Ammon's horn (tissue), 1 donor: Measurements from ENCODE around the gene SZRD1.
"Not testable (repeated sequence)": the region's sequence is repeated elsewhere in the genome, so short reads cannot be mapped to it uniquely, and the experiment has no call there.

Experiments
- DNase-seq: peaks from one replicate; pipeline ENCODE4 v3.0.0-alpha.2; 2016; ENCODE audit warnings: low spot score

SZRD1 gene, protein sequence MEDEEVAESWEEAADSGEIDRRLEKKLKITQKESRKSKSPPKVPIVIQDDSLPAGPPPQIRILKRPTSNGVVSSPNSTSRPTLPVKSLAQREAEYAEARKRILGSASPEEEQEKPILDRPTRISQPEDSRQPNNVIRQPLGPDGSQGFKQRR

DNA sequence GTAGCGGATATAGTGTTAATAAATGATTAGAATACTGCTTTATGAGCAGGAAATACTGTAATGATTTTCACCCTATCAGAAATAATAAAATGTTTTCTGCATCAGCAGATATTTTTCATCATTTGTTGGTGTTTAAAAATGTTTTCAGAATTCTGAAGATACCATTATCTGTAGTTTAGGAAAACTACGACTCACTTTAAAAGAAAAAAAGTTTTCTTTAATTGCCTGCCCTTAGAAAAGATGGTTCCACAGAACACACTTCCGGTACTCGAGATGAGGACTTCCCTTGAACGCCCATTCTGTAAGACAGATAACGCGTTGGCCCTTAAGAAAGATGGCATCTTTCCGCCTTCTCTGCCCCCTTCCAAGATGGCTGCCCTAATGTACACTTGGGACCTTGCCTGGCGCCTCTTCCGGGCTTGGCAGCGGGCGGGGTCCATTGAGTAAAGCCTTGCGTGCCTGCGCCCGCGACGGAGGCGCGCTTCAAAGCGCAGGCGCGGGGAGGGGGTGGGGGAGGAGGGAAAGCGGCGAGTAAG, at the start of gene SZRD1:
TSS of gene SZRD1 (plus strand) at position 521 of the 536 bp plus-strand sequence. CDS start 16 bp downstream, outside the sequence.
- DNase-seq: peak; percentile 99

DNA sequence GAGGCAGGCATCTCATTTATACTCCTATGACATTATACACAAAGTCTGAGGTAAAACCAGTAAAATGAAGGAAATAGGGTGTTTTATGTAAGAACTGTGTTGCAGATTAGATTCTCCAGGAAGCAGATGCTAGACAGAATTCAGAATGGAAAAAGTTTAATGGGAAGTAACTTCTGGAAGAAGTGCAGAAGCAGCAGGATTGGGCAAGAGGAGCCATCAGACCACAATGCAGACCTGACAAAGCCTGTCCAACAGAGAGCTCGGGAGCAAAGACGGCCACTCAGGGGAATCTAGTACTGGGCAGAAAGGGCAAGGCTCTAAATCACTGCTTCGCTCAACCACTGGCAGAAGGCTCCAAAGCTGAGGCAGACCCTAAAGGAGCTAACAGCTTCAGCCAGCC, 48.5 kb upstream of the SZRD1 start:
- DNase-seq: peak; percentile 35

DNA sequence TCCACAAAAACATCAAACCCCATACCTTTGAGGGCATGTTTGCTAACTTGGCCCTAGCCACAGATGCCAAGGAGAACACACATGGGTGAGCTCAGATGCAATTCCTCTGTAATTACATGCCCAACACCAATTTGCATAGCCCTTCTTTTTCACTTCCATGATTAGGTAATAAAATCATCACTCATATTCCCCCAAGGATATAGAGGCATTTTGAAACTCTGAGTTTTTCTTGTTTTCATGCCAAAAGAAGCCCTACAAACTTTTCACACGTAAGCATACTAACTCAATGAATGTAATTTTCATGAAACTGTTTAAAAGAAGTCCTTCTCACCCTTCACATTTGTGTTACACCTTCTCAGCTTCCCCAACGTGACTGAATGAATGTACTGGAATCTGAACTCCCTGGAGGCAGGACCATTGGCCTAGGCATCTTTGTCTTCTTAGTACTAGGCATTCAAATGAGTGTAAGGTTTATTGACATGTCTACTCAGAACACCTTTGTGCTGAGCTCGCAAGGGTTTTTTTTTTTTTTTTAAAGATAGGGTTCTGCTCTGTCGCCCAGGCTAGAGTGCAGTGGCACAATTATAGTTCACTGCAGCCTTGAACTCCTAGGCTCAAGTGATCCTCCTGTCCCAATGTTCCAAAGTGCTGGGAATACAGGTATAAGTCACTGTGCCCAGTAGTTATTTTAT, 45.7 kb upstream of the SZRD1 start:
- no peak for DNase-seq

DNA sequence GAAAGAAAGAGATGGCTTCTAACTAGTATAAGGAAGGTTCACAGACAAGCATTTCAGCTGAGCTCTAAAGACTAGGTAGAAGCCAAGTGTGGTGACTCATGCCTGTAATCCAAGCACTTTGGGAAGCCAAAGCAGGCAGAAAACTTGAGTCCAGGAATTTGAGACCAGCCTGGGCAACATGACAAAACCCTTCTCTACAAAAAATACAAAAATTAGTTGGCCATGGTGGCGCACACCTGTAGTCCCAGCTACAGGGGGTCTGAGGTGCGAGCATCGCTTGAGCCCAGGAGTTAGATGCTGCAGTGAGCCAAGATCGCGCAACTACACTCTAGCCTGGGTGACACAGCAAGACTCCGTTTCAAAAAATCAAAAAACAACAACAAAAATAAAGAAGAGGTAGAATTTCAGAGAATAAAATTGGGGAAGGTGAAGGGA, 42.6 kb upstream of the SZRD1 start:
- peak; percentile 17 for DNase-seq

- DNase-seq: no peak
Observed at GRCh38 chr1:16326833-16327404, 40.1 kb upstream of the SZRD1 start.

- DNase-seq: no peak
Observed at GRCh38 chr1:16334655-16335340, 32.2 kb upstream of the SZRD1 start.

DNA sequence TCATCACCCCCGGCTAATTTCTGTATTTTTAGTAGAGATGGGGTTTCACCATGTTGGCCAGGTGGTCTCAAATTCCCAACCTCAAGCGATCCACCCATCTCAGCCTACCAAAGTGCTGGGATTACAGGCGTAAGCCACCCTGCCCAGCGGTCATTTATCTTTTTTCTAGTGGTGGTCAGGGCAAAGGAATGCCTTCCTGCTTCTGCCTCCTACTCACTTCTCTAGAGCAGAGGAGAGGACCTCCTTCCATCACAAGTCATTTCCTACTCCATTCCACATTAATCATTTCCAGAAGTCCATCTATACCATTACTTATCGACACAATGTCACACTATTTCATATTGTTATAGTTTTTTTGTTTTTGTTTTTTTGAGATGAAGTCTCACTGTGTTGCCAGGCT, 28.1 kb upstream of the SZRD1 start:
- DNase-seq: no peak

- no peak for DNase-seq
Observed at GRCh38 chr1:16340673-16341072, 26.4 kb upstream of the SZRD1 start.

GRCh38 chr1:16342331-16343062, 24.5 kb upstream of the SZRD1 start:
- no peak for DNase-seq

DNA sequence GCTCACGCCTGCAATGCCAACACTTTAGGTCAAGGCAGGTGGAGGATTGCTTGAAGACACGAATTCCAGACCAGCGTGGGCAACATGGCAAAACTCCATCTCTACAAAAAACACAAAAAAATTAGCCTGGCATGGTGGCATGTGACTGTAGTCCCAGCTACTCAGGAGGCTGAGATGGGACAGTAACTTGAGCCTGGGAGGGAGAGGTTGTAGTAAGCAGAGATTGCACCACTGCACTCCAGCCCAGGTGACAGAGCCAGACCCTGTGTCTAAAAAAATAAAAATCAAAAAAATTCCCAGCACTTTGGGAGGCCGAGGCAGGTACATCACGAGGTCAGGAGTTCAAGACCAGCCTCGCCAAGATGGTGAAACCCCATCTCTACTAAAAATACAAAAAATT, 23.8 kb upstream of the SZRD1 start:
- DNase-seq: not testable (repeated sequence)

- DNase-seq: no peak
Observed at GRCh38 chr1:16348414-16349182, 18.4 kb upstream of the SZRD1 start.

DNA sequence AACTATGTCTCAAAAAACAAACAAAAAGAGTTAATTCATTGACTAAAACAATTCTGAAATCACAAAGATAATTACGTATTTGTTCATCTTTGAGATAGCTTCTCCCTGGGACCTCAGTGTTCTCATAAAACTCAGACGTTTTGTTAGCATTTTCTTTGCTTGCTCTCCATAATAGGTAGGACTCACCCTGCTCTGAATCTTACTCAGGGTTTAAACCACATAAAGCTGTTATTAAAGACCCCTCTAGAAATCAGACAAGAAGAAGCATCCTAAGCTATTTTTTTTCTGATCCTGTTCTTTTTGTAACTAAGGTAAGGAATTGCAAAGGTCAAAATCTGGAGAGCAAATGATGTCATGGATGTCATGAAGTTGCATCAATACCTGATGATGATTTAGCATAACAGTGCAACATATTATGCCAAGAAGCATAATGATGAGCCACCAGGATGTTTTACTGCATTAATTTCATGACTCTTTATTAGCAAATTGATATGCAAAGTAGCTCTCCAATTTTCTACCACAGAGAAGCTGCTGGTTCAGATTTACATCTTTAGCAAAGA, 17.1 kb upstream of the SZRD1 start:
- DNase-seq: no peak

GRCh38 chr1:16351456-16351993, 15.5 kb upstream of the SZRD1 start:
- DNase-seq: peak; percentile 59

GRCh38 chr1:16351994-16352841, 14.8 kb upstream of the SZRD1 start, which contains the start of gene FBXO42:
Gene FBXO42, minus strand, starts transcription at chr1:16352480. Its CDS starts 37,062 bp downstream, at chr1:16315418.
- DNase-seq: peak; percentile 92

- no peak for DNase-seq
Observed at GRCh38 chr1:16352842-16353535, 14.1 kb upstream of the SZRD1 start.

- DNase-seq: no peak
Observed at GRCh38 chr1:16354619-16355018, 12.4 kb upstream of the SZRD1 start.

DNA sequence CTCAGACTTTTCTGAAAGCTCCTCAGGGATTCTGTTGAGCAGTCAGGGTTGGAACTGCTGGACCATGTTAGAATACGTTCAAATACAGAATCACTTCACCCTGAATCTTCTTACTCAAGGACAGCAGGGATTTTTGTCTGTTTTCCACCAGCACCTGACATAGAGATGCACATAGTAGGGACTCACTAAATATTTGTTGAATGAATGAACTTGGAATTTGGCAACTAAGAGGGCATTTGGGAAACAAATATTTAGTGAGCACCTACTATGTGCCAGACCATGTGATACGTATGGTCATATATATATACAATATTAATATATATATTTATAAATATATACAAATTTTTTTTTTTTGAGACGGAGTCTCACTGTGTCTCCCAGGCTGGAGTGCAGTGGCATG, 10.2 kb upstream of the SZRD1 start:
- DNase-seq: no peak

- not testable (repeated sequence) for DNase-seq
Observed at GRCh38 chr1:16365146-16365498, 1.9 kb upstream of the SZRD1 start.
